T-cell (primary cell): ENCODE results near the gene FOCAD. TPM values are rescaled to one million over a fixed set of nuclear protein-coding genes. Genes with fewer than 3 reads are reported as not detected.

ENCODE experiments used
- ATAC-seq, 4 experiments: fragments of 200-7000 bp in 3 of 4; fragments of 150-1000 bp in 1 of 4; cut with Tn5 transposase; replicated peaks in 1 of 4; 1 replicate in 3 of 4; 2 replicates in 1 of 4; pipeline ENCODE4 v1.10.0; 2021; ENCODE audit warnings: moderate library complexity in 3 of 4, mild to moderate bottlenecking in 2 of 4, moderate number of reproducible peaks in 1 of 4
- CTCF ChIA-PET, 2 donors: fragments of 300-600 bp; sonication (Branson Sonifier 250); formaldehyde crosslinking; loops; one replicate each; lab custom pipeline; 2022; ENCODE audit warnings: antibody characterized with exemption in 2 of 2; lab: Charles Lee
- POLR2A ChIA-PET, 2 donors: fragments of 300-600 bp; sonication (Branson Sonifier 250); formaldehyde crosslinking; loops; one replicate each; lab custom pipeline; 2022; ENCODE audit warnings: antibody characterized with exemption in 2 of 2; lab: Charles Lee
- DNase-seq, 35 experiments: peaks; one replicate each; pipeline versions ENCODE4 v3.0.0 to v3.0.0-alpha.2; 2013 to 2023
- H3K27ac ChIP-seq: one replicate; pipeline ENCODE4 v1.5.1; 2013; ENCODE audit warnings: low read length
- H3K27me3 ChIP-seq, 2 experiments: replicated peaks in 1 of 2; 1 replicate in 1 of 2; 2 replicates in 1 of 2; pipeline versions ENCODE4 v1.6.1 to v1.7.0; 2013; ENCODE audit warnings: low read length in 1 of 2, mixed read lengths in 1 of 2; ENCODE audit not compliant: control insufficient read depth in 2 of 2, insufficient read depth in 2 of 2; ENCODE audit errors: extremely low read depth in 1 of 2
- H3K36me3 ChIP-seq, 2 donors: 1 replicate in 1 of 2; 2 replicates in 1 of 2; pipeline versions ENCODE4 v1.6.1 to v1.7.0; 2013; ENCODE audit warnings: low read length in 1 of 2; ENCODE audit not compliant: control insufficient read depth in 2 of 2, insufficient read depth in 1 of 2; ENCODE audit errors: extremely low read depth in 1 of 2
- H3K4me1 ChIP-seq, 2 experiments: 1 replicate in 1 of 2; 2 replicates in 1 of 2; pipeline versions ENCODE4 v1.6.1 to v1.7.0; 2013; ENCODE audit warnings: low read length in 2 of 2, mixed read lengths in 1 of 2; ENCODE audit not compliant: insufficient read depth in 2 of 2, control insufficient read depth in 1 of 2; ENCODE audit errors: extremely low read depth in 1 of 2
- H3K4me3 ChIP-seq, 2 donors: 1 replicate in 1 of 2; 2 replicates in 1 of 2; pipeline versions ENCODE4 v1.5.1 to v1.7.0; 2013; ENCODE audit warnings: mild to moderate bottlenecking in 2 of 2, low read length in 1 of 2, moderate library complexity in 1 of 2; ENCODE audit not compliant: control insufficient read depth in 1 of 2; ENCODE audit errors: extremely low read depth in 1 of 2
- H3K9me3 ChIP-seq: 2 replicates; pipeline ENCODE4 v1.7.0; 2013
- H3K27ac Mint-ChIP-seq, 2 donors: one replicate each; pipeline ENCODE4 v1.8.0; 2020 to 2021; ENCODE audit warnings: mild to moderate bottlenecking in 2 of 2, mixed read lengths in 2 of 2
- H3K27me3 Mint-ChIP-seq, 2 donors: one replicate each; pipeline ENCODE4 v1.8.0; 2021 to 2022; ENCODE audit warnings: mixed read lengths in 2 of 2
- H3K36me3 Mint-ChIP-seq: one replicate; pipeline ENCODE4 v1.8.0; 2021; ENCODE audit warnings: mixed read lengths
- H3K4me1 Mint-ChIP-seq, 3 donors: one replicate each; pipeline ENCODE4 v1.8.0; 2020 to 2022; ENCODE audit warnings: mixed read lengths in 3 of 3, mild to moderate bottlenecking in 1 of 3
- H3K4me3 Mint-ChIP-seq, 3 donors: one replicate each; pipeline ENCODE4 v1.8.0; 2020 to 2022; ENCODE audit warnings: mild to moderate bottlenecking in 3 of 3, mixed read lengths in 3 of 3, moderate library complexity in 3 of 3
- H3K9me3 Mint-ChIP-seq, 3 donors: one replicate each; pipeline ENCODE4 v1.8.0; 2020 to 2022; ENCODE audit warnings: mixed read lengths in 3 of 3
- WGBS: methylation state at CpG from one replicate; pipeline ENCODE4 v1.1.5; 2013; ENCODE audit warnings: missing lambda C conversion rate; ENCODE audit not compliant: insufficient coverage; 5-methylcytosine and 5-hydroxymethylcytosine counted together
- total RNA-seq, 35 experiments: library from RNA in 6 of 35; stranded (reverse) in 6 of 35; fragments of 120-200 nt in 1 of 35; gene quantifications; one replicate each; pipeline versions ENCODE4 v1.2.1 to v1.2.4 and lab custom pipeline; 2013 to 2026

The FOCAD gene
- total RNA-seq, 5 donors from 2014 or later (not counting 1 experiment from before 2014, with no cell fraction given) = 13.4 to 29.0 (median 21.3) TPM

GRCh38 chr9:20988061-20988460 lies 304.0 kb downstream of the FOCAD start:
- H3K4me3 Mint-ChIP-seq = no peak overlapping the region
- no peak for DNase-seq
- ChIA-PET CTCF (interaction anchor here in 1 of 2 donors (0.8 to 0.9 kb wide), 2 partner anchors 13 to 1063 kb away, joined by 3 to 5 read pairs; no protein-coding TSS in a partner anchor), POLR2A (no interaction called here)
- H3K4me3 ChIP-seq = no peak overlapping the region
- peaks cover 59% of the 10 kb centered on the region for H3K36me3 Mint-ChIP-seq
- H3K27ac ChIP-seq = no peak overlapping the region
- H3K27me3 Mint-ChIP-seq = no peaks in the 10 kb centered on the region
- no peaks in the 10 kb centered on the region for H3K4me1 Mint-ChIP-seq
- no peak for ATAC-seq
- no peaks in the 10 kb centered on the region for H3K4me1 ChIP-seq
- no CpG with 5 or more reads among the region's 3 CpGs for WGBS
- H3K9me3 ChIP-seq = no peaks in the 10 kb centered on the region
- H3K36me3 ChIP-seq = peaks cover 7 to 11% of the 10 kb centered on the region in 2 donors
- H3K27ac Mint-ChIP-seq = no peak overlapping the region
- H3K27me3 ChIP-seq = no peaks in the 10 kb centered on the region
- H3K9me3 Mint-ChIP-seq = no peaks in the 10 kb centered on the region

GRCh38 chr9:20988671-20989315 lies 304.7 kb downstream of the FOCAD start:
- H3K27ac ChIP-seq = no peak overlapping the region
- ChIA-PET POLR2A (no interaction called here), CTCF (interaction anchor here in 1 of 2 donors (0.9 kb wide), 1 partner anchor 1064 kb away, joined by 5 read pairs; no protein-coding TSS in a partner anchor)
- H3K27ac Mint-ChIP-seq = no peak overlapping the region
- H3K27me3 ChIP-seq = no peaks in the 10 kb centered on the region
- H3K36me3 ChIP-seq = peaks cover 7 to 11% of the 10 kb centered on the region in 2 donors
- WGBS = 80% methylated on average over 1 of the region's 3 CpGs
- no peaks in the 10 kb centered on the region for H3K27me3 Mint-ChIP-seq
- no peaks in the 10 kb centered on the region for H3K9me3 Mint-ChIP-seq
- H3K4me1 ChIP-seq = no peaks in the 10 kb centered on the region
- DNase-seq = no peak
- peaks cover 59% of the 10 kb centered on the region for H3K36me3 Mint-ChIP-seq
- peaks cover 0 to under 1% (median 0%) of the 10 kb centered on the region in 3 donors for H3K4me1 Mint-ChIP-seq
- H3K4me3 ChIP-seq = no peak overlapping the region
- H3K9me3 ChIP-seq = no peaks in the 10 kb centered on the region
- no peak for ATAC-seq
- no peak overlapping the region for H3K4me3 Mint-ChIP-seq

DNA sequence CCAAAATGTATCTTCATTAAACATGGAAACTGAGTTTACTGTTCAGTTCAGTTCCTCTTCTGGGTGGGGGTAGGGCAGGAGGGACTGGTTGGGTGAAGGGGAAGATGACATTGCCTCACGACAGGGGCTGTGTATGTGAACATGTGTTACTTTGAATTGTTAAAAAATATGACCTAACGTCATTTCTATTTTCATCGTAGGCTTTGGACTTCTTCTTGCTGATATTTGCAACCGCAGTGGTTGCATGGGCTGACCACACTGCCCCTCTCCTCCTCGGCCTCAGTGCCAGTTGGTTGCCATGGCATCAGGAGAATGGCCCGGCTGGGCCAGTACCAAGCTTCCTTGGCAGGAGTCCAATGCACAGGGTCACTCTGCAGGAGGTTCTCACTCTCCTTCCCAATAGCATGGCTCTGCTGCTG lies 305.9 kb downstream of the FOCAD start:
- H3K36me3 Mint-ChIP-seq = peaks cover 68% of the 10 kb centered on the region
- Histone ChIP-seq H3K27ac (no peak overlapping the region), H3K4me3 (no peak overlapping the region), H3K4me1 (no peaks in the 10 kb centered on the region), H3K27me3 (no peaks in the 10 kb centered on the region), H3K9me3 (no peaks in the 10 kb centered on the region), H3K36me3 (peaks cover 7 to 9% of the 10 kb centered on the region in 2 donors)
- no peaks in the 10 kb centered on the region for H3K27me3 Mint-ChIP-seq
- ChIA-PET POLR2A (interaction anchor here in 1 of 2 donors (1.1 kb wide), 1 partner anchor 9 kb away, joined by 3 read pairs; no protein-coding TSS in a partner anchor), CTCF (interaction anchor here in 1 of 2 donors (0.6 kb wide), 1 partner anchor 42 kb away, joined by 4 read pairs; the partner anchor contains the start of gene HACD4)
- no peak for ATAC-seq
- no peak overlapping the region for H3K4me3 Mint-ChIP-seq
- no peaks in the 10 kb centered on the region for H3K9me3 Mint-ChIP-seq
- H3K27ac Mint-ChIP-seq = no peak overlapping the region
- DNase-seq = peak in 1 of 35 experiments; percentile 2
- peaks cover 0 to 8% (median under 1%) of the 10 kb centered on the region in 3 donors for H3K4me1 Mint-ChIP-seq
- 97% methylated on average over 6 of the region's 6 CpGs for WGBS

DNA sequence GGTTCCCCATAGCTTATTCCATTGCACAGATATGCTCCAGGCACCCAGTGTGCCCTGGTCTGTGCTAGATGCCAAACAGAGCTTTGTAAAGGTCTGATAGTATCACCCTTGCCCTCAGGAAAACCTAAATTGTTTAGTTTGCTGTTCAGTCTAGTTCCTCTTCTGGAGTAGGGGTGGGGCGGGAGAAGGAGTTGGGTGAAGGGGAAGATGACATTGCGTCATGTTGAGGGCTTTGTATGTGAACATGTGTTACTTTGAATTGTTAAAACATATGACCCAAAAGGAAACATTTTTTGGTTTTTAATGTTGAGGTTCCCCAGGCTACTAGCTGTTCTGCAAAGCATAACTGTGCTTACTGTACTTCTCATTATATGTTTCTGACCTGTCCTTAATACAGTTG lies 306.8 kb downstream of the FOCAD start:
- no peak for ATAC-seq

DNA sequence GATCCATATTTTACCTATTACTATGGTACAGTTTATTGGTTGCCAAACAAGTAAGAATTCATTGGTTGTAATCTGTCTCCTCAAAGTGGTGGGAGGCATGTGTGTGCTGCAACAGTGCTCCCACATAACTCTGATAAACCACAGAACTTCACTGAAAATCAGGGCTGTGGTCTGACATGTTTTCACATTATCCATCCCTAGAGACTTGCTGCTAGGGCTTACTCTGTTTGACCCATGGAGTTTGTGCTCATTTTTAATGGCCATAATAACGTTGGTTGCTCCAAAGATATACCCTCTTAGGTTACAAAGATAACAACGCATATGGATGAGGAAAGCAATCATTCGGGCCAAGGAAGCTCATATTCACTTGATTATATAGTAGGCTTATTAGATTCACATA lies 310.4 kb downstream of the FOCAD start:
- WGBS = no CpG with 5 or more reads among the region's 3 CpGs
- Histone ChIP-seq H3K27ac (no peak overlapping the region), H3K9me3 (no peaks in the 10 kb centered on the region), H3K4me1 (peaks cover 0 to 5% of the 10 kb centered on the region in 2 experiments), H3K27me3 (no peaks in the 10 kb centered on the region), H3K4me3 (no peak overlapping the region), H3K36me3 (peaks cover 6 to 7% of the 10 kb centered on the region in 2 donors)
- DNase-seq (no peak), ATAC-seq (no peak)
- Mint-ChIP-seq H3K27ac (peak overlapping the region in 1 of 2 donors; percentile 53), H3K4me1 (peaks cover 24 to 42% (median 31%) of the 10 kb centered on the region in 3 donors), H3K9me3 (no peaks in the 10 kb centered on the region), H3K36me3 (peaks cover 58% of the 10 kb centered on the region), H3K4me3 (no peak overlapping the region), H3K27me3 (no peaks in the 10 kb centered on the region)
- CTCF ChIA-PET = interaction anchor here (0.6 kb wide), 2 partner anchors 22 to 114 kb away, joined by 3 to 4 read pairs; no protein-coding TSS in a partner anchor
- POLR2A ChIA-PET = no interaction called here

More for the DNA sequence above, 306.8 kb downstream of the FOCAD start:
- no peaks in the 10 kb centered on the region for H3K4me1 ChIP-seq
- H3K9me3 Mint-ChIP-seq = no peaks in the 10 kb centered on the region
- peaks cover 77% of the 10 kb centered on the region for H3K36me3 Mint-ChIP-seq
- POLR2A ChIA-PET = interaction anchor here (0.6 to 0.7 kb wide), 2 partner anchors 260 to 632 kb away, joined by 3 to 8 read pairs; no protein-coding TSS in a partner anchor
- H3K27me3 ChIP-seq = no peaks in the 10 kb centered on the region
- H3K4me1 Mint-ChIP-seq = peaks cover 0 to 13% (median 8%) of the 10 kb centered on the region in 3 donors
- no peak overlapping the region for H3K27ac ChIP-seq
- WGBS = no CpG with 5 or more reads among the region's 2 CpGs
- H3K27ac Mint-ChIP-seq = no peak overlapping the region
- DNase-seq = peak in 1 of 35 experiments; percentile 15
- no peak overlapping the region for H3K4me3 ChIP-seq
- no peaks in the 10 kb centered on the region for H3K9me3 ChIP-seq
- H3K27me3 Mint-ChIP-seq = no peaks in the 10 kb centered on the region
- peaks cover 7 to 9% of the 10 kb centered on the region in 2 donors for H3K36me3 ChIP-seq
- CTCF ChIA-PET = interaction anchor here in 1 of 2 donors (0.6 kb wide), 1 partner anchor 30 kb away, joined by 3 read pairs; no protein-coding TSS in a partner anchor
- H3K4me3 Mint-ChIP-seq = no peak overlapping the region

GRCh38 chr9:20995616-20996015 lies 311.6 kb downstream of the FOCAD start:
- ATAC-seq (no peak), DNase-seq (no peak)
- Mint-ChIP-seq H3K4me3 (no peak overlapping the region), H3K27me3 (no peaks in the 10 kb centered on the region), H3K27ac (peak overlapping the region; percentile 12 to 27), H3K9me3 (peaks cover 0 to 3% (median 2%) of the 10 kb centered on the region in 3 donors), H3K4me1 (peaks cover 24 to 42% (median 33%) of the 10 kb centered on the region in 3 donors), H3K36me3 (peaks cover 56% of the 10 kb centered on the region)
- Histone ChIP-seq H3K4me3 (no peak overlapping the region), H3K27me3 (no peaks in the 10 kb centered on the region), H3K9me3 (no peaks in the 10 kb centered on the region), H3K27ac (peak overlapping the region; percentile 57), H3K4me1 (peaks cover 0 to 5% of the 10 kb centered on the region in 2 experiments), H3K36me3 (peaks cover 0 to 2% of the 10 kb centered on the region in 2 donors)
- no CpG with 5 or more reads among the region's 2 CpGs for WGBS
- ChIA-PET CTCF (no interaction called here), POLR2A (no interaction called here)
